HepG2 (cell line): ENCODE measurements around the gene COMMD8. TPM values are rescaled to one million over a fixed set of nuclear protein-coding genes. Genes with fewer than 3 reads are reported as not detected.
A peak's percentile ranks its signal among the peaks of the same experiment; 100 is the strongest.

Experiments used
- BATF2 ChIP-seq: sonication (generic); formaldehyde crosslinking; IDR thresholded peaks from 2 replicates; pipeline ENCODE4 v1.8.0; 2022; ENCODE audit warnings: mild to moderate bottlenecking, missing genetic modification reagents, moderate library complexity
- CBX1 ChIP-seq: IDR thresholded peaks from one replicate; pipeline ENCODE4 v1.6.1; 2016; ENCODE audit warnings: antibody characterized with exemption, low read depth
- CEBPG ChIP-seq: IDR thresholded peaks from 2 replicates; pipeline ENCODE4 v1.6.1; 2016
- EHMT2 ChIP-seq: fragments of 200-600 bp; sonication (generic); IDR thresholded peaks from 2 replicates; pipeline ENCODE4 v1.7.0; 2017; ENCODE audit warnings: antibody characterized with exemption, low read depth, low read length, borderline replicate concordance
- GATA4 ChIP-seq: sonication (generic); IDR thresholded peaks from 2 replicates; pipeline ENCODE4 v1.6.1; 2016; ENCODE audit warnings: antibody characterized with exemption, low read depth, borderline replicate concordance
- GLMP ChIP-seq: sonication (generic); formaldehyde crosslinking; IDR thresholded peaks from 2 replicates; pipeline ENCODE4 v1.9.0; 2021; ENCODE audit warnings: missing genetic modification reagents, mild to moderate bottlenecking, borderline replicate concordance
- HCFC1 ChIP-seq: fragments of 150-350 bp; IDR thresholded peaks from 2 replicates; pipeline ENCODE4 v1.6.1; 2014; ENCODE audit warnings: low read depth, low read length
- MAF1 ChIP-seq: sonication (generic); formaldehyde crosslinking; IDR thresholded peaks from 2 replicates; pipeline ENCODE4 v1.5.0; 2020; ENCODE audit warnings: missing genetic modification reagents, borderline replicate concordance
- MYC ChIP-seq: sonication (generic); formaldehyde crosslinking; IDR thresholded peaks from 2 replicates; pipeline ENCODE4 v1.9.0; 2021; ENCODE audit warnings: missing genetic modification reagents, borderline replicate concordance
- NFKBIZ ChIP-seq: IDR thresholded peaks from 2 replicates; pipeline ENCODE4 v1.6.1; 2018; ENCODE audit warnings: missing genetic modification reagents, missing compliant biosample characterization
- NR2F6 ChIP-seq, 2 experiments: IDR thresholded peaks; 2 replicates each; pipeline ENCODE4 v1.6.1; 2016; ENCODE audit warnings: antibody characterized with exemption in 1 of 2, mild to moderate bottlenecking in 1 of 2
- SRF ChIP-seq: IDR thresholded peaks from 2 replicates; pipeline ENCODE4 v1.6.1; 2011; ENCODE audit warnings: mild to moderate bottlenecking, low read depth, low read length, moderate library complexity
- TBX2 ChIP-seq: sonication (generic); formaldehyde crosslinking; IDR thresholded peaks from 2 replicates; pipeline ENCODE4 v1.5.0; 2020; ENCODE audit warnings: missing genetic modification reagents, mild to moderate bottlenecking, borderline replicate concordance
- TCF7 ChIP-seq: sonication (generic); IDR thresholded peaks from 2 replicates; pipeline ENCODE4 v1.6.1; 2016; ENCODE audit warnings: antibody characterized with exemption, low read depth
- TOE1 ChIP-seq: sonication (generic); formaldehyde crosslinking; IDR thresholded peaks from 2 replicates; pipeline ENCODE4 v1.4.0; 2020; ENCODE audit warnings: mild to moderate bottlenecking, missing genetic modification reagents
- ZGPAT ChIP-seq: IDR thresholded peaks from 2 replicates; pipeline ENCODE4 v1.6.1; 2016; ENCODE audit warnings: mild to moderate bottlenecking
- ZKSCAN8 ChIP-seq: IDR thresholded peaks from 2 replicates; pipeline ENCODE4 v1.6.1; 2016; ENCODE audit warnings: borderline replicate concordance, missing genetic modification reagents, missing compliant biosample characterization
- ZMAT3 ChIP-seq: sonication (generic); formaldehyde crosslinking; conservative IDR thresholded peaks from 2 replicates; pipeline ENCODE4 v1.7.0; 2021; ENCODE audit warnings: missing genetic modification reagents
- ZNF160 ChIP-seq: sonication (generic); formaldehyde crosslinking; IDR thresholded peaks from 2 replicates; pipeline ENCODE4 v1.8.0; 2022; ENCODE audit warnings: mild to moderate bottlenecking, inconsistent platforms, missing genetic modification reagents
- ZNF18 ChIP-seq: sonication (generic); formaldehyde crosslinking; IDR thresholded peaks from 2 replicates; pipeline ENCODE4 v1.8.0; 2022; ENCODE audit warnings: mild to moderate bottlenecking, missing genetic modification reagents; ENCODE audit not compliant: insufficient replicate concordance
- ZNF367 ChIP-seq: sonication (generic); formaldehyde crosslinking; IDR thresholded peaks from 2 replicates; pipeline ENCODE4 v1.4.0; 2020; ENCODE audit warnings: missing genetic modification reagents, borderline replicate concordance
- ZNF574 ChIP-seq: sonication (generic); formaldehyde crosslinking; IDR thresholded peaks from 2 replicates; pipeline ENCODE4 v1.4.0; 2020; ENCODE audit warnings: missing genetic modification reagents
- ZNF619 ChIP-seq: sonication (generic); formaldehyde crosslinking; IDR thresholded peaks from 2 replicates; pipeline ENCODE4 v1.4.0; 2020; ENCODE audit warnings: mild to moderate bottlenecking, missing genetic modification reagents
- ZNF780A ChIP-seq: sonication (generic); formaldehyde crosslinking; IDR thresholded peaks from 2 replicates; pipeline ENCODE4 v1.8.0; 2022; ENCODE audit warnings: mild to moderate bottlenecking, missing genetic modification reagents, moderate library complexity
- polyA plus RNA-seq, 8 experiments: library from polyadenylated mRNA; depleted of rRNA in 3 of 8; stranded (reverse) in 7 of 8; unstranded in 1 of 8; fragments of >200 nt; fragmentation: Illumina TruSeq in 4 of 8; extraction: Trizol in 4 of 8; gene quantifications; 2 replicates each; pipeline versions ENCODE4 v1.2.1 to v1.2.3, GENCODE V29; 2011 to 2016; ENCODE audit warnings: low read depth in 4 of 8, missing spikeins in 1 of 8, mixed read lengths in 1 of 8; ENCODE audit not compliant: insufficient read depth in 1 of 8
- total RNA-seq, 5 experiments: library from RNA; depleted of rRNA; stranded (reverse); fragments of >200 nt; fragmentation: Illumina TruSeq; extraction: Trizol; gene quantifications; 2 replicates each; pipeline ENCODE4 v1.2.3, GENCODE V29; 2016; ENCODE audit warnings: low read depth in 1 of 5

COMMD8 gene
- total and polyA plus RNA-seq, 2 of the 13 experiments (the other 11 are each of a cell fraction or from before 2014, with no cell fraction given): 7.1 to 20.3 TPM

- TF ChIP-seq ZNF18 (CRISPR knock-in tag): no peak
- TF ChIP-seq CEBPG: no peak
- no peak for TF ChIP-seq TOE1 (CRISPR knock-in tag)
- no peak for TF ChIP-seq CBX1
- no peak for TF ChIP-seq SRF
- no peak; the same call in 1 of the 2 replicates for TF ChIP-seq TBX2 (CRISPR knock-in tag)
- TF ChIP-seq NR2F6 (IDR thresholded peaks at IDR 0.05): no peak
- peak; percentile 51; the same call in 1 of the 2 replicates for TF ChIP-seq NR2F6 (CRISPR knock-in tag; IDR thresholded peaks at IDR 0.05)
- no peak for TF ChIP-seq HCFC1
- TF ChIP-seq NFKBIZ (CRISPR knock-in tag): no peak; the same call in 1 of the 2 replicates
- no peak for TF ChIP-seq GATA4
- no peak for TF ChIP-seq ZKSCAN8 (CRISPR knock-in tag)
- TF ChIP-seq MYC (CRISPR knock-in tag): peak; percentile 20; the same call in 1 of the 2 replicates
- 0 out of 2 replicates have a peak, but pooled peaks have one; percentile 37 for TF ChIP-seq ZNF619
- no peak for TF ChIP-seq ZNF367 (CRISPR knock-in tag)
- no peak for TF ChIP-seq GLMP (CRISPR knock-in tag)
- TF ChIP-seq ZGPAT (CRISPR knock-in tag): peak; percentile 40; the same call in 1 of the 2 replicates
- TF ChIP-seq EHMT2: no peak
- no peak for TF ChIP-seq ZNF160 (CRISPR knock-in tag)
- TF ChIP-seq MAF1: no peak
- no peak for TF ChIP-seq ZMAT3 (CRISPR knock-in tag)
- TF ChIP-seq BATF2 (CRISPR knock-in tag): no peak
- TF ChIP-seq ZNF780A (CRISPR knock-in tag): no peak
- TF ChIP-seq TCF7: no peak
- peak; percentile 71; the same call in 1 of the 2 replicates for TF ChIP-seq ZNF574 (CRISPR knock-in tag)
Measured at GRCh38 chr4:47485047-47485692, 21.7 kb upstream of the COMMD8 start, which contains the start of gene ATP10D (continued).
